Activated CD4-positive, alpha-beta T cell treated with anti-CD3 and anti-CD28 coated beads, Interleukin-2, Interleukin-4, amounts not matched to agents 100 ng/mL and 50 ng/mL, durations not matched to agents 16 hours and 8 hours (primary cell): ENCODE data around the gene TMEM167A.

Source experiments
- DNase-seq: peaks from one replicate; pipeline ENCODE4 v3.0.0-alpha.2; 2020; ENCODE audit warnings: low spot score

TMEM167A gene

GRCh38 chr5:83035373-83036100 is 41.7 kb downstream of the TMEM167A start:
- no peak for DNase-seq

GRCh38 chr5:83034528-83035207 is 42.5 kb downstream of the TMEM167A start:
- DNase-seq: no peak

GRCh38 chr5:83034036-83034435 is 43.2 kb downstream of the TMEM167A start:
- DNase-seq: no peak

- DNase-seq: no peak
Observed at GRCh38 chr5:83031381-83031780, 45.8 kb downstream of the TMEM167A start.

GRCh38 chr5:83029912-83030311 is 47.3 kb downstream of the TMEM167A start:
- DNase-seq: no peak

- no peak for DNase-seq
Observed at GRCh38 chr5:83026930-83027687, 50.1 kb downstream of the TMEM167A start.

GRCh38 chr5:83026516-83026915 is 50.7 kb downstream of the TMEM167A start:
- DNase-seq: no peak

- DNase-seq: no peak
Observed at GRCh38 chr5:83025690-83026478, 51.3 kb downstream of the TMEM167A start.

- no peak for DNase-seq
Observed at GRCh38 chr5:83022334-83022733, 54.9 kb downstream of the TMEM167A start.

GRCh38 chr5:83015676-83016075 is 61.5 kb downstream of the TMEM167A start:
- no peak for DNase-seq

- DNase-seq: no peak
Observed at GRCh38 chr5:83011985-83012384, 65.2 kb downstream of the TMEM167A start.

GRCh38 chr5:83009408-83009807 is 67.8 kb downstream of the TMEM167A start:
- no peak for DNase-seq

- no peak for DNase-seq
Observed at GRCh38 chr5:83007755-83008154, 69.4 kb downstream of the TMEM167A start.

GRCh38 chr5:83006683-83007283 is 70.4 kb downstream of the TMEM167A start:
- no peak for DNase-seq

GRCh38 chr5:83003791-83004190 is 73.4 kb downstream of the TMEM167A start:
- DNase-seq: no peak
